T-helper 2 cell treated with Interferon-gamma antibody and Interleukin-4, amounts not matched to agents 100 ng/mL and 5 ng/mL, for 36 hours (primary cell): ENCODE data around the gene SLC27A5. TPM values are rescaled to one million over a fixed set of nuclear protein-coding genes. Genes with fewer than 3 reads are reported as not detected.

Source experiments
- total RNA-seq: library from RNA; stranded (reverse); gene quantifications from 2 replicates; pipeline ENCODE4 v1.2.3, GENCODE V29; 2022

The SLC27A5 gene
- total RNA-seq, 1 donor from 2014 or later = 13.8 TPM

Other genes starting within 250 kb of the SLC27A5 start
- gene ZNF8, start 233.0 kb downstream of the SLC27A5 start, total RNA-seq = 4.8 and 4.9 TPM in 2 replicates
- gene ERVK3-1, start 206.6 kb downstream of the SLC27A5 start, total RNA-seq = 60.7 and 68.2 TPM in 2 replicates
- 3.6 and 4.3 TPM in 2 replicates for gene ZSCAN22, start 185.0 kb downstream of the SLC27A5 start, total RNA-seq
- gene A1BG, start 158.5 kb downstream of the SLC27A5 start, total RNA-seq = 10.3 and 11.0 TPM in 2 replicates
- 0.73 and 1.1 TPM in 2 replicates for gene ZNF497, start 149.2 kb downstream of the SLC27A5 start, total RNA-seq
- gene ZNF837, start 131.0 kb downstream of the SLC27A5 start, total RNA-seq = 1.4 and 1.7 TPM in 2 replicates
- 1,063 and 1,068 TPM in 2 replicates for gene RPS5, start 124.7 kb downstream of the SLC27A5 start, total RNA-seq
- gene RNF225, start 116.3 kb downstream of the SLC27A5 start, total RNA-seq = 0.27 and 0.61 TPM in 2 replicates
- 5.5 and 5.9 TPM in 2 replicates for gene ZNF584, start 103.3 kb downstream of the SLC27A5 start, total RNA-seq
- 4.0 and 4.1 TPM in 2 replicates for gene ZNF132, start 71.8 kb downstream of the SLC27A5 start, total RNA-seq
- 11.5 and 11.8 TPM in 2 replicates for gene ZNF324B, start 60.4 kb downstream of the SLC27A5 start, total RNA-seq
- 10.1 and 11.4 TPM in 2 replicates for gene ZNF324, start 44.9 kb downstream of the SLC27A5 start, total RNA-seq
- gene ZNF446, start 35.6 kb downstream of the SLC27A5 start, total RNA-seq = 7.3 and 7.5 TPM in 2 replicates
- gene ZBTB45, start 7.8 kb upstream of the SLC27A5 start, total RNA-seq = 16.5 and 17.8 TPM in 2 replicates
- 508 and 517 TPM in 2 replicates for gene TRIM28, start 32.1 kb upstream of the SLC27A5 start, total RNA-seq
- 122 and 124 TPM in 2 replicates for gene CHMP2A, start 43.1 kb upstream of the SLC27A5 start, total RNA-seq
- 92.8 and 95.9 TPM in 2 replicates for gene UBE2M, start 46.6 kb upstream of the SLC27A5 start, total RNA-seq
- gene MZF1, start 61.3 kb upstream of the SLC27A5 start, total RNA-seq = 26.5 and 26.7 TPM in 2 replicates